T-helper 2 cell treated with Interferon-gamma antibody and Interleukin-4, amounts not matched to agents 5 μg/mL and 100 μg/mL, for 36 hours (primary cell): ENCODE results near the gene PCGF3.
"Not testable (repeated sequence)": the region's sequence is repeated elsewhere in the genome, so short reads cannot be mapped to it uniquely, and the experiment has no call there.

Source experiments
- DNase-seq: peaks from one replicate; pipeline ENCODE4 v3.0.0; 2021; ENCODE audit warnings: low spot score
- H3K27ac Mint-ChIP-seq: one replicate; pipeline ENCODE4 v1.8.0; 2021; ENCODE audit warnings: mild to moderate bottlenecking, mixed read lengths
- H3K27me3 Mint-ChIP-seq: one replicate; pipeline ENCODE4 v1.8.0; 2021; ENCODE audit warnings: low read depth, mixed read lengths
- H3K36me3 Mint-ChIP-seq: one replicate; pipeline ENCODE4 v1.8.0; 2021; ENCODE audit warnings: low read depth, mixed read lengths
- H3K4me1 Mint-ChIP-seq: one replicate; pipeline ENCODE4 v1.8.0; 2021; ENCODE audit warnings: low read depth, mixed read lengths
- H3K4me3 Mint-ChIP-seq: one replicate; pipeline ENCODE4 v1.8.0; 2022; ENCODE audit warnings: mild to moderate bottlenecking, moderate library complexity, mixed read lengths
- H3K9me3 Mint-ChIP-seq: one replicate; pipeline ENCODE4 v1.8.0; 2021; ENCODE audit warnings: mixed read lengths

Gene PCGF3

DNA sequence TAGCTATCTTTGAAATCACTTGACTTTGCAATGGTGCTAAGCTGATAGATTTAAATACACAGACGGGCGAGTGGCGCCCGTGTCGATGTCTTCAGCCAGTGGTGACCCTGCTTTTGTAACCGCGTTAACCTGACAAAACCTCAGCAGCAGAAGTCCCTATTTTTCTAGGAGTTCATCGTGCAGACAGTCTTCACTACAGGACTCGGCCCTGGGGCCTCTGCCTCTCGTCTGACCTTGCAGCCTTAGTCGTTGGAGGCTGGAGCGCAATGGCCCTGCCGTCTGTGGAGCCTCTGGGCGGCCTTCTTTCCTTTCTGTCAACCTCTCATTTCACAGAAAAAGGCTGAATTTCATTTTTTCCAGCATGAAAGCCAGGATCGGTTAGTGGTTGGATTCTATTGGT is 62.4 kb downstream of the PCGF3 start:
- H3K9me3 Mint-ChIP-seq = no peaks in the 10 kb centered on the region
- no peaks in the 10 kb centered on the region for H3K4me1 Mint-ChIP-seq
- H3K27me3 Mint-ChIP-seq = no peaks in the 10 kb centered on the region
- no peak overlapping the region for H3K27ac Mint-ChIP-seq
- H3K36me3 Mint-ChIP-seq = peaks cover 41% of the 10 kb centered on the region
- no peak for DNase-seq
- no peak overlapping the region for H3K4me3 Mint-ChIP-seq

DNA sequence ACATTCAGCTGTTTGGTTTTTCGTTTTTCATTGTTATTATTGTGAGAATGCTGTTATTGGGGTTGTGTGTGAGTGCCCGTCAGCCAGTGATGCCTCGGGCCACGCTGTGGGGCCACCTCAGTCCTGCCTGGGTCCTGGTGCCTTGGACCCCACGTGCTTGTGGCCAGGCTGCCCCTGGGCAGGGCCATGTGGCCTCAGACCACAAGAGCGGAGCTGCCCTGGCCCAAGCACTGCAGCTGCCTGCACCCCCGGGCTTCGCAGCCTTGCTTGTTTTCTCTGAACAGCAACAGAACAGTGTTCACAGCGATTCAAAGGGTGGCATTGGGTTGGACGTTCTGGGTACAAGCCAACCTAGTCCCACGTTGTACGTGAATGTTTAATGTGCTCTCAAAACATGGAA is 63.4 kb downstream of the PCGF3 start:
- Mint-ChIP-seq H3K36me3 (peaks cover 38% of the 10 kb centered on the region), H3K9me3 (no peaks in the 10 kb centered on the region), H3K27me3 (no peaks in the 10 kb centered on the region), H3K27ac (no peak overlapping the region), H3K4me3 (no peak overlapping the region), H3K4me1 (no peaks in the 10 kb centered on the region)
- DNase-seq = no peak

DNA sequence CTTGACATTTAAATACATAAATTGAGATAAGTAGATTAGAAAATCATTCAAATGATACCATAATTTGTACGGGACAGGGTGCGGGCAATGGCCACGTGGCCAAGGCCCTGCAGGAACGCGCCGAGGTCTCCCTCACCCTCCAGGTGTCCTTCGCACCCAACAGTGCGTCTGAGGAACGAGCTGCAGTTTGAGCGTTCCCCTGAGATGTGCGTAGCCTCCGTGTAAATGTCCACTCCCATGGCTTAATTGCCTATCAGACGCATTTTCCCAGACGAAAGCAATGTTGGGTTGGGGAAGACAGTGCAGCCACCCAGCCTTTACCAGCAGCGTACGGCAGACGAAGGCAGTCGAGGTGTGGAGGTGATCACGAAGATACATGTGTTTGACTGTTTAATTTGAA is 63.9 kb downstream of the PCGF3 start:
- H3K27ac Mint-ChIP-seq = no peak overlapping the region
- H3K4me1 Mint-ChIP-seq = peaks cover 4% of the 10 kb centered on the region
- no peaks in the 10 kb centered on the region for H3K27me3 Mint-ChIP-seq
- H3K9me3 Mint-ChIP-seq = no peaks in the 10 kb centered on the region
- H3K4me3 Mint-ChIP-seq = no peak overlapping the region
- no peak for DNase-seq
- peaks cover 43% of the 10 kb centered on the region for H3K36me3 Mint-ChIP-seq

DNA sequence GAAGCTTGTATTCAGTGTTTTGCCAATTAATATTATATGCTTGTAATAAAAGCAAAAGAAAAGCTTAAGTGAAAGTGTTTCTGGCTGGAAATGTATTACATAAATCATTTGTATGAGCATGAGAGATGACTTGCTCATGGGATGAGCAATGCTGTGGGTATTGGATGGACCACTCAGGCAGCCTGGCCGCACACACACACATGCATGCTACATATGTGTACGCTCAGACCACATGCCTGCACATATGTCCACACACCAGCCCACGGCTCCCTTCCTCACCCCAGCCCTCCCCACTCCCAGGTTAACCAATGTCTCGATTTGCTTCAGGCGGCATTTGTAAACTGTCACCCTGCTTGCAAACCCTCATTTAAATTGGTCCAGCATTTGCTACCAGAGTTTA is 64.4 kb downstream of the PCGF3 start:
- Mint-ChIP-seq H3K27ac (no peak overlapping the region), H3K4me1 (peaks cover 7% of the 10 kb centered on the region), H3K9me3 (no peaks in the 10 kb centered on the region), H3K27me3 (no peaks in the 10 kb centered on the region), H3K4me3 (no peak overlapping the region), H3K36me3 (peaks cover 43% of the 10 kb centered on the region)
- no peak for DNase-seq

DNA sequence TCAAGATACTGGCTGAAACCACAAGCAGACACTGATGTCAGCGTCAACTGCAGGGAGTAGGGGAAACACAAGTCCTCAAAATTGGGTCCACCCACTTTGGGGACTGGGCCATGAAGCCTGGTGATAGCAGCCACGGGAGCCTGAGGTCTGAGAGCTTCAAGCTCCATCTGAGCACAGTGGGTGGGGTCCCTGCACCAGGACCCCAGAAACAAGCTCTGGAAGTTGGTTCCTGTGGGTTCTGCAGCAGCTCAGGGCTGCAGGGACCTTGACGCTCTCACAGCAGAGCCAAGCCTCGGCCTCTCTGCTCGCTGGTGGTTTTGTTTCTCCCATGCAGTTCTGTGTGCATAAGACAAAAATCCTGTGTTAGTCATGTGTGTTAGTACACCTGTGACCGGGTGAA is 65.8 kb downstream of the PCGF3 start:
- H3K36me3 Mint-ChIP-seq = peaks cover 49% of the 10 kb centered on the region
- no peaks in the 10 kb centered on the region for H3K9me3 Mint-ChIP-seq
- no peak overlapping the region for H3K4me3 Mint-ChIP-seq
- H3K27me3 Mint-ChIP-seq = no peaks in the 10 kb centered on the region
- no peak for DNase-seq
- H3K4me1 Mint-ChIP-seq = peaks cover 10% of the 10 kb centered on the region
- no peak overlapping the region for H3K27ac Mint-ChIP-seq

DNA sequence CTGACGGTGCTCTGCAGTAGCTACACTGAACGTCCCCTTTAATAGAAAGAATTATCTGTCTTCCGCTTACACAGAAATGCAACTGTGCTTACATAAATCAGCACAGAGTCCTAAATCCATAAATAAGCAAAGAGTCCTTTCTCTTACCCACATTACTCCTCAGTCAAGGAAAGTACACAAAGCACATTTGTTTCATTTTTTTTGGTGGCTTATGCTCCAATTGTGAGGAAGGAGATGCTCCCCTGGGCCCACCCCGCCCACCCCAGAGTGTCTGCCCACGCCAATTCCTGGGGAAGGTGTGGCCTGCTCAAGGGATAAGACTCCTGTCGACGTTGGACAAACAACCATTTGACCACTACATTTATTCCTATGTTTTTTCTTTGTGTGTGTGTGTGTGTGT is 66.5 kb downstream of the PCGF3 start:
- Mint-ChIP-seq H3K27ac (no peak overlapping the region), H3K9me3 (no peaks in the 10 kb centered on the region), H3K27me3 (no peaks in the 10 kb centered on the region), H3K36me3 (peaks cover 48% of the 10 kb centered on the region), H3K4me1 (peaks cover 10% of the 10 kb centered on the region), H3K4me3 (no peak overlapping the region)
- no peak for DNase-seq

DNA sequence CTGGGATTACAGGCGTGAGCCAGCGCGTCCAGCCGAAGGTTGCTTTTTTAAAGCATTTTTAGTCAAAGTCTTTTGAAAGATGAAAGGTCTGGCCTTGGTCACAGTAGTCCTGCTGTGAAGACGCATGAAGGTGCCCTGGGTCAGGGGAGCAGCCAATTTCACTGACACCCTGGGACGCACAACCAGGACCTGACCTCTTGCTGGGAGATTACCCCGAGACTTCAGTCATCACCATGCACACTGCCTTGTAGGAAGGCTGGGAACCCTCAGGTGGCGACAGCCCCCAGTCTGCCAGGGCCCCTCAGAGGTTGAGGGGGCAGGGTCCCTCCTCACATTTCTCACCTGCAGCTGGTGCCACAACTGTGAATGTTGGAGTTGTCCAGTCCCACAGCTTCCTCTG is 67.1 kb downstream of the PCGF3 start:
- peaks cover 14% of the 10 kb centered on the region for H3K4me1 Mint-ChIP-seq

DNA sequence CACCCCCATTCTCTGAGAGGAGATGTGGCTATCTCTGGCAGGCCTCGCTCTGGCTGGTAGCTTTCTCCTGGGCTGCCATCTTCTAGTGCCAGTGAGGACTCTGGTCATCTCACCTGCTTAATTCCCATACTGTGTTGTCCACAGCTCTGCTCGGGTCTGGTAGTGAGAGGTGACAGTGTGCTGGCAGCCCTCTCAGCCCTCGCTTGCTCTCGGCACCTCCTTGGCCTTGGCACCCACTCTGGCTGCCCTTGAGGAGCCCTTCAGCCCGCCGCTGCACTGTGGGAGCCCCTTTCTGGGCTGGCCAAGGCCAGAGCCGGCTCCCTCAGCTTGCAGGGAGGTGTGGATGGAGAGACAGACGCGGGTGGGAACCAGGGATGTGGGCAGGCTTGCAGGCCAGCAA is 67.6 kb downstream of the PCGF3 start:
- DNase-seq = no peak
- Mint-ChIP-seq H3K36me3 (peaks cover 50% of the 10 kb centered on the region), H3K9me3 (no peaks in the 10 kb centered on the region), H3K27me3 (no peaks in the 10 kb centered on the region), H3K27ac (no peak overlapping the region), H3K4me1 (peaks cover 18% of the 10 kb centered on the region), H3K4me3 (no peak overlapping the region)

More for the DNA sequence above, 67.1 kb downstream of the PCGF3 start:
- Mint-ChIP-seq H3K36me3 (peaks cover 46% of the 10 kb centered on the region), H3K27ac (no peak overlapping the region), H3K9me3 (no peaks in the 10 kb centered on the region), H3K27me3 (no peaks in the 10 kb centered on the region), H3K4me3 (no peak overlapping the region)
- DNase-seq = no peak

DNA sequence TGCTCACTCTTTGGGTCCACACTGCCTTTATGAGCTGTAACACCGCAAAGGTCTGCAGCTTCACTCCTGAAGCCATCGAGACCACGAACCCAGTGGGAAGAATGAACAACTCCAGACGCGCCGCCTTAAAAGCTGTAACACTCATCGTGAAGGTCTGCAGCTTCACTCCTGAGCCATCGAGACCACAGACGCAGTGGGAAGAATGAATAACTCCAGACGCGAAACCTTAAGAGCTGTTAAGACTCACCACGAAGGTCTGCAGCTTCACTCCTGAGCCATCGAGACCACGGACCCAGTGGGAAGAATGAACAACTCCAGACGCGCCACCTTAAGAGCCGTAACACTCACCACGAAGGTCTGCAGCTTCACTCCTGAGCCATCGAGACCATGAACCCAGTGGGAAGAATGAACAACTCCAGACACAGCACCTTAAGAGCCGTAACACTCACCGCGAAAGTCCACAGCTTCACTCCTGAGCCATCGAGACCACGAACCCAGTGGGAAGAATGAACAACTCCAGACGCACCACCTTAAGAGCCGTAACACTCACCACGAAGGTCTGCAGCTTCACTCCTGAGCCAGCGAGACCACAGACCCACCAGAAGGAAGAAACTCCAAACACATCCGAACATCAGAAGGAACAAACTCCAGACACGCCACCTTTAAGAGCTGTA is 68.9 kb downstream of the PCGF3 start:
- H3K9me3 Mint-ChIP-seq, H3K27me3 Mint-ChIP-seq, DNase-seq, H3K4me3 Mint-ChIP-seq: not testable (repeated sequence)
- H3K4me1 Mint-ChIP-seq = peaks cover 22% of the 10 kb centered on the region
- peak overlapping the region; percentile 5 for H3K27ac Mint-ChIP-seq
- H3K36me3 Mint-ChIP-seq = peaks cover 56% of the 10 kb centered on the region

DNA sequence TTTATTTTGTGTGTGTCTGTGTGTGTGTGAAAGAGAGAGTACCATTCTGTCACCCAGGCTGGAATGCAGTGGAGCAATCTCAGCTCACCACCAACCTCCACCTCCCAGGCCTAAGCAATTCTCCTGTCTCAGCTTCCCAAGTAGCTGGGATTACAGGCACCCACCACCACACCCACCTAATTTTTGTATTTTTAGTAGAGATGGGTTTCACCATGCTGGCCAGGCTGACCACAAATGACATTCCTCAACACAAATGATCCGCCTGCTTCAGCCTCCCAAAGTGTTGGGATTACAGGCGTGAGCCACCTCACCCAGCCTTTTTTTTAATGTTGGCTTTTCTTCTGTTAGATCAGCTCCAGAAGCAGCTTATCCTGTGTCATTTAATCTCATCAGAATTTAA is 69.9 kb downstream of the PCGF3 start:
- DNase-seq, H3K4me3 Mint-ChIP-seq, H3K27ac Mint-ChIP-seq, H3K9me3 Mint-ChIP-seq, H3K27me3 Mint-ChIP-seq: not testable (repeated sequence)
- Mint-ChIP-seq H3K4me1 (peaks cover 31% of the 10 kb centered on the region), H3K36me3 (peaks cover 56% of the 10 kb centered on the region)

DNA sequence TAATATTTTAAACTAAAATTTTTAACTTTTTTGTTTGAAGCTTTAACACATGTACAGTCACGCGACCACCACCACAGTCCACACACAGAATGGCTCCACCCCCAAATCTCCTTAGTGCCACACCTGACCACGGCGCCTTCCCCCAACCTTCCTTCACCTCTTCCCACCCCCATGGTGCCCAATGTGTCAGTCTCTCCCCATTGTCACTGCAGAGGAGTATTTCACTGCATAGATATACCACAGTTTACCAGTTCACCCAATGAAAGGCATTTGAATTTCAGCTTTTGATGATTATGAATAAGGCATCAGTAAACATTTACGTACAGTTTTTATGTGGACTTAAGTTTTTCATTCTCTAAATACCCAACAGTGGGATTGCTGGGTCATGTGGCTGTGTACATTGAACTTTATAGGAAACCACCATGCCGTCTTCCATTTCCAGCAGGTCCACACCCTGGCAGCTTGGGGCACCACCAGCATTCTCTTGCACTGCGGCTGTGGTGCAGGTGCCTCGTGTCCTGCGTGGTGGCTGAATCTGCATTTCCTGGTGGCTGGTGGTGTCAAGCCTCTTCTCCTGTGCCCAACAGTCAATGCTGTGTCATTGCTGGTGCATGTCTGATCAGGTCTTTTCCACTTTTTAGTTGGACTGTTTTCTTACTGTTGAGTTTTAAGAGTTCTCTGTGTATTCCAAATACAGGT is 71.3 kb downstream of the PCGF3 start:
- Mint-ChIP-seq H3K4me3 (no peak overlapping the region), H3K27me3 (no peaks in the 10 kb centered on the region), H3K36me3 (peaks cover 56% of the 10 kb centered on the region), H3K9me3 (no peaks in the 10 kb centered on the region), H3K4me1 (peaks cover 33% of the 10 kb centered on the region), H3K27ac (no peak overlapping the region)
- no peak for DNase-seq

DNA sequence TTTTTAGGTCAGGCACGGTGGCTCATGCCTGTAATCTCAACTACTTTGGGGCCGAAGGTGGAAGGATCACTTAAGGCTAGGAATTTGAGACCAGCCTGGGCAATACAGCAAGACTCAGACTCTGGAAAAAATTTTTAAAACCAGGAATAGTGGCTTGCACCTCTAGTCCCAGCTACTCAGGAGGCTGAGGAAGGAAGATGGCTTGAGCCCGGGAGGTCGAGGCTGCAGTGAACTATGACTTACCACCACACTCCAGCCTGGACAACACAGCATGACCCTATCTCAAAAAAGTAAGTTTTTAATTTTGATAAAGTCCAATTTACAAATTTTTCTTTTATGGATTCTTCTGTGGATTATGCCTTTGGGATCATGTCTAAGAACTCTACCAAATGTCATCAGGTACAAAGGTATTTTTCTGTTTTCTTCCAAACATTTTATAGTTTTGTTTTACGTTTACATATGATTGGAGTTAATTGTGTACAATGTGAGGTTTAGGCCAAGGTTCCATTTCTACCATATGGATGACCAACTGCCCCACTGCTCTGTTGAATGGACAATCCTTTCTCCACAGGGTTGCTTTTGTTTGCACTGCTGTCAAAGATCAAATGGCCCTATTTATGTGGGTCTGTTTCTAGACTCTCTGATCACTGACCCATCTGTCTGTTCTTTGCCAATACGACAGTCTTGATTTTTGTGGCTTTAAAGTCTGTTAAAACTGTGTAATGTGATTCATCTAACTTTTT is 72.1 kb downstream of the PCGF3 start:
- Mint-ChIP-seq H3K36me3 (peaks cover 56% of the 10 kb centered on the region), H3K4me3 (no peak overlapping the region)

DNA sequence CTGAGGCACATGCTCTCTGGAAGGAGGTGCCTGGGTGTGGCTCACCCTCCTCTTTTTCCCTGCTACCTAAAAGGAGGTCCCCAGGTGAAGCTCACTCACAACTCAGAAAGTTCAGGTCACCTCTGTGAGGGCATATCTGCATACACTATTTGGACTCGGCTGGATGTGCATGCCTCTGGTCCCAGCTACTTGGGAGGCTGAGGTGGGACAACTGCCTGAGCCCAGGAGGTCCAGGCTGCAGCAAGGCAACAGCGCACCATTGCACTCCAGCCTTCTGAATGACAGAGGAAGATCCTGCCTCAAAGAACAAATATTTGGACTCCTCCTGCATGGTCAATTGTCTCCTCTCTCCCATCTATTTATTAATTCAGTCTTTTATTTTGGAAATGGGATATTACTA is 73.9 kb downstream of the PCGF3 start:
- peaks cover 50% of the 10 kb centered on the region for H3K36me3 Mint-ChIP-seq
- H3K4me1 Mint-ChIP-seq = peaks cover 35% of the 10 kb centered on the region
- H3K27me3 Mint-ChIP-seq = peaks cover 5% of the 10 kb centered on the region
- peak overlapping the region; percentile 88 for H3K4me3 Mint-ChIP-seq
- peak overlapping the region; percentile 74 for H3K27ac Mint-ChIP-seq
- DNase-seq = no peak
- H3K9me3 Mint-ChIP-seq = no peaks in the 10 kb centered on the region

More for the DNA sequence above, 72.1 kb downstream of the PCGF3 start:
- H3K27me3 Mint-ChIP-seq = no peaks in the 10 kb centered on the region
- DNase-seq = no peak
- no peaks in the 10 kb centered on the region for H3K9me3 Mint-ChIP-seq
- H3K4me1 Mint-ChIP-seq = peaks cover 37% of the 10 kb centered on the region
- H3K27ac Mint-ChIP-seq = no peak overlapping the region

DNA sequence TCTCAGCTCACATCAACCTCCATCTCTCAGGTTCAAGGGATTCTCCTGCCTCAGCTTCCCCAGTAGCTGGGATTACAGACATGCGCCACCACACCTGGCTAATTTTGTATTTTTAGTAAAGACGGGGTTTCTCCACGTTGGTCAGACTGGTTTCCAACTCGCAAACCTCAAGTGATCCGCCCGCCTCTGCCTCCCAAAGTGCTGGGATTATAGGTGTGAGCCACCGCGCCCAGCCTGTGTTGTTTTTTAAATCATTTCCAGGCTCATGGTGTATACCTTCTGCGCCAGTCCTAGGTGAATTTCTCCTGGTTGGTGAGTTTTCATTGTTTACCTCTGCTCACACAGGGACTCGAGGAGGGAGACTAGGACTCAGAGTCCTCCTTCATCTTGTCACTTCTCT is 74.6 kb downstream of the PCGF3 start:
- Mint-ChIP-seq H3K27ac (peak overlapping the region; percentile 88), H3K27me3 (peaks cover 12% of the 10 kb centered on the region), H3K4me1 (peaks cover 32% of the 10 kb centered on the region), H3K4me3 (peak overlapping the region; percentile 88), H3K36me3 (peaks cover 45% of the 10 kb centered on the region)
- not testable (repeated sequence) for DNase-seq, H3K9me3 Mint-ChIP-seq
